Skin of body (tissue), 2 donors: ENCODE measurements around the gene ODAD2. TPM values are rescaled to one million over a fixed set of nuclear protein-coding genes. Genes with fewer than 3 reads are reported as not detected.
"Not testable (repeated sequence)": the region's sequence is repeated elsewhere in the genome, so short reads cannot be mapped to it uniquely, and the experiment has no call there.

Source experiments
- DNase-seq: peaks from one replicate; lab custom pipeline; 2025; lab: John Stamatoyannopoulos, UW
- total RNA-seq: library from RNA; depleted of rRNA; stranded (reverse); fragments of >200 nt; gene quantifications from one replicate; pipeline ENCODE4 v1.2.3, GENCODE V29; 2014

The ODAD2 gene
- total RNA-seq, 1 donor from 2014 or later = 0.69 TPM

DNA sequence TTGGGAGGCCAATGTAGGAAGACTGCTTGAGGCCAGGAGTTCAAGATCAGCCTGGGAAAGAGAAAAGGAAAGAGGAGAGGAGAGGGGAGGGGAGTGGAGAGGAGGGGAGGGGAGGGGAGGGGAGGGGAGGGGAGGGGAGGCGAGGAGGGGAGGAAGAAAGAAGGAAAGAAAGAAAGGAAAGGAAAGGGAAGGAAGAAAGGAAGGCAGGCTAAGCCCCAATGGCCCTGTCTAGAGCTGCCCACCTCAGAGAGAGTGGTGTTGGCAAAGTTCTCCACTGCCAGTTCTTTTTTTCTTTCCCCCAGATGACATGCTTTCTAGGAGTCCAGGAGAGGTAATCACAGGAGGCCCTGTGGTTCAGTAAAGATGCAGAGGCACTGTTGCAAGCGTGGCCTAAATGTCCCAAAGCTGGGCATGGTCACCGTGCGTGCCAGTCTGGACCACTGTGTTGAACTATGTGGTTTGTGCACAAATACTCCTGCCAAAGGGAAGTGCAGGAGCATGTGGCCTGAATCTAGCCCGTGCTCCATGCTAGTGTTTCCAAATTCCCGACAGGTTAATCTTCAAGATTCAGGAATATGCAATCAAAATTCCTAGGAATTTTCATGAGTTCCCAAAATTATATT, 39.7 kb downstream of the ODAD2 start:
- DNase-seq = no peak

DNA sequence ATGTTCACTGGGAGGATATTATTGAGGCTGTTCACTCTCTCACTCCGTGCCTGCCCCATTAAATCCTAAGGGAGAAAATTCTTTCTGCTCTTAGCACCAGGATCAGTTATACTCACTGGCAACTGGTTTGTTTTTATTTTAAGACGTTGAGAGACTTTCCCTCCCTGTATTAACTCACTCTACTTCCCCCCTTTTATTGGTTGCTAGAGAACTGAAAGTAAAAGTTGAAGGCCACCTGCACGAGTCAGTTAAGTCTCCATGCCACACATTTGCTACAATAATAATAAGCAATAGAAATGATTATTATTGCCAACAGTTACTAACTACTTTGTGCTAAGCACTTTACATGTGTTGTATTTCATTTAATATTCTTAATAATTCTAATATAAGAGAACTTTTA, 40.5 kb downstream of the ODAD2 start:
- DNase-seq = not testable (repeated sequence)

DNA sequence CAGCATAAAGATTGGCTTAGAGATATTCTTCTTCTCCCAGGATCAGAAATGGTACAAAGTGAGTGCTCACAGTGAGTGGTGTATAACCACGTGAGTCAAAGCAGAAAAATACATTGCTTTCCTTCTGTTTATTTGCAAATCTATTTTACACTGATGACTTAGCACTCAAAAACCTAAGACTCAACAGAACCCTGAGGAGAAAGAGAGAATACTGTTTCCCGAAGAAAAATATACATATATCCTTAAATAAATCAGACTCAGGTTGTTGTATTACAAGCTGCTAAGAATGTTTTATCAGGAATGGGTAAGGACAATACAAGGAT, 48.7 kb downstream of the ODAD2 start:
- DNase-seq = no peak

DNA sequence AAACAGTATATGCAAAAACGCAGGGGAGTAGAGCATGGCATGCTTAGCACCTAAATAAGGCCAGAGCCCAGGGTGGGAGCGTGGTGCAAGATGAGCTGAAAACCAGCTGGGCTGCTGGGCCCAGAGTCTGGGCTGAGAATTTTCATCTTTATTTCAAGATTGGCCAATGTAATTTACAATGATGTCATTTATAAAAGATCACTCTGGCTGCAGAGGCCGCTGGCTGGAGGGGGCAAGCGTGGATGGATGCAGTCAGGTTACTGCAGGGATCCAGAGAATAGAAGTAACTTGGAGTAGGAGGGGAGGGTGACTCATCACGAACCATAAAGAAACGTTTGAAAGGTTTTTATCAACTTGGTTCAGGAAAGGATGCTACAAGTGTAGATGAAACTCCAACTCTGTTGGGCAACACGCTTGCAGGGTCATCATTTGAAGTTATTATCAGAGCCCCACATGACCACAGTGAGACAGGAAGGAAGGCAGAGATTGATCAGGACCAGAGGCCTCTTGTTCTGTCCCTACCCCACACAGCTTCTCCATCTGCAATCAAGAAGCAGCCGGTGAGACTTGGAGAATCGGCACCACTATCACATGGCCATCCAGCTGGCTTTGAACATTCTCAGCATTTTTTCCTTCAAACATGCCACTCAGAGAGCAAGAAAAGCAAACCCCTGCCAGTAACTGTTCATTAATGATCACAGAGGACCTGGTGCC, 49.2 kb downstream of the ODAD2 start:
- DNase-seq = no peak

DNA sequence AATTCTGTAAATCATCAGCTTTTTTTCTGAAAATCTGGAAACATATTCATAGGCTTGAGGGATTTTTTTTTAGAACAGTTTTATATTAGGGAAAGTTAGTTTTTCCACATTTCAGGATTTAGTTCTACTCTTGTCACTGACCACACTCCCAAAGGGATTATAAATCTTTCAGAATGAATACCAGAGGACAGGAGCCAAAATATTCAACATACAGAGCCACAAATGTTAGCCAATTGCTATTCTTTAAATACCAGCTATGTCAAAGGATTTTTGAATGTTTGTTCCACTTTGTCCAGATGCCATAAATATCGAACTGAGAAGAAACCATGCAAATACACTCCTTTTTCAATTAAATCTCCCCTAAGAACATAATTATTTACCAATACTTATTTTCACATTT, 50.7 kb downstream of the ODAD2 start:
- peak; percentile 61 for DNase-seq

DNA sequence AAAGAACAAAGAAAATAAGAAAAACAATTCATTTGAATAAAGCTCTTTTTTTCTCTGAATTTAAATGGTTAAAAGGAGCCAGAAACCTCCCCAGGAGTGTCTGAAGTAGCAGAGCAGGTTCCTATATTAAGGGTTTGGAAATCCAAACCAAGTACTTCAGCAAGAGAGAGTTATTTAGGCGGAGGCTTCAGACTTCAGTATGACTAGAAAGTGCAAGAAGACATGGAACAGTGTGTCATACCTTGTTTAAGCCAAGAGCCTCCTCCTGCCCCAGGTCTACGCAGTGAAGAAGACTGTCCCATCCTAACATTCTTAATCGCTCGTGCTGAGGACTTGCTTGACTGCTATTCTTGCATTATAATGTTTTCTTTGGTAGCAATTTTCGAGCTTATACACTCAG, 51.3 kb downstream of the ODAD2 start:
- no peak for DNase-seq

DNA sequence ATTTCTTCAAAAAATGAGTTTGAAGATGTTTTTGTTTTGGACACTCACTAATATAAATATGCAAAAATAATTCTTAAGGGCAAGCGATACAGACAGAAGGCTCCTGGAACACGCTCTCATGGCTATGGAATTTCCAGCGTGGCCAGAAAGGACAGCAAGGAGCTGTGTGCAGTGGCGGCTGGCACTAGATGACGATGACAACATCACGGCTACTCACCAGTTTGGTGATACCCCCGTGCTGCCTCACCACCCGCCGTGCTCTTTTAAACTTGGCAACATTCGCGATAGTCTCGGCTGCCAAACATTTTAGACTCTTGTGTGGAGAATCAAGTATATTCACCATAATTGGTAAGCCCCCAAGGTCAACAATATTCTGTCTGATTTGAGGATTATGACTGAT, 54.9 kb downstream of the ODAD2 start:
- DNase-seq = no peak

DNA sequence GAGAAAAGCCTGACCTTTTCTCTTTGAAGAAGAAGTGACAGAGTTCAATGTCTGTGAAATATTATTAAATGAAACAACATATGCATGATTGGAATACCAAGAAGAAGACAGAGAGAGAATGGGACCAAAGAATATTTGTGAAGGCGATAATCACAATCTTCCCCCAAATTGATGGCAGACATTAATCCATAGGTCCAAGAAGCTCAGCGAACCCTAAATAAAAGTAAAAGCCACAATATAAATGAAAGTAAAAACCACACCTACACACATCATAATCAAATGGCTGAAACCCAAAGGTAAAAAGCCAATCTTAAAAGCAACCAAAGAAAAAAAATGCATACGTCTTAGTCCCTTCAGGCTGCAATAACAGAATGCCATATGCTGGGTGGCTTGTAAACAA, 84.0 kb downstream of the ODAD2 start:
- no peak for DNase-seq

DNA sequence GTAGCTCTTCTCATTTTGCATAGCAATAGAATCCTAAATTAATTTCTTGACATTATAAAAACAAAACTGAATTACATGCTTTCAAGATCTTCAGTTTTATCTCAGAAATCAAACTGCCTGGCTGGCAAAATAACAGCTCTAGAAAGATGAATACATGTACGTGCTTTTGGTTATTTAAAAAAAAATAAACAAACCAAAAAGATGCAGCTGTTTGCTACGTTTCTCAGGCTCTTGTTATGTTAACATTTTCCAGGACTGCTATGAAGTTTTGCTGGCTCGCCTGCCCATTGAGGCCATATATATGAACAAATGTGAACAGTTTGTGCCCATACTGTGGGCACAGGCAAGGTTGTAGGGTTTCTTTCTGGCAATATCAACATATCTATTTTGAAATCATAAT, 86.6 kb downstream of the ODAD2 start:
- DNase-seq = no peak

DNA sequence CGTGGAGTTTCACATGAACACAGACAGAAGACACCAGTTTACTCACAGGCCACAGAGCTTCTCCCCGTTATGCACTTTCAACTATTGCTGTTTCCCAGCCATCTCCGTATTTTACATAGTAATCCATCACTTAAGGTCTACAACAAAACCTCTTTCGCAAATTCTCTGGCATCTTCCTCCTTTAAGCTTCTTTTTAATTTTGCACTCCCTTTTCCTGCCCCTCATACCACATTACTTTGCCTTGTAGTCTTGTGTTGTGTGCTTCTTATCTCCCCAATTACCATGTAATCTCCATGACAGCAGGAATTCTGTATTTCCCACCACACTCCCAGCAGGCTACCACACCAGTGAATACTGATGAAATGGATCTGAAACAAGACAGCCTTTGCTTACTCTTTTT, 87.3 kb downstream of the ODAD2 start:
- DNase-seq = no peak

DNA sequence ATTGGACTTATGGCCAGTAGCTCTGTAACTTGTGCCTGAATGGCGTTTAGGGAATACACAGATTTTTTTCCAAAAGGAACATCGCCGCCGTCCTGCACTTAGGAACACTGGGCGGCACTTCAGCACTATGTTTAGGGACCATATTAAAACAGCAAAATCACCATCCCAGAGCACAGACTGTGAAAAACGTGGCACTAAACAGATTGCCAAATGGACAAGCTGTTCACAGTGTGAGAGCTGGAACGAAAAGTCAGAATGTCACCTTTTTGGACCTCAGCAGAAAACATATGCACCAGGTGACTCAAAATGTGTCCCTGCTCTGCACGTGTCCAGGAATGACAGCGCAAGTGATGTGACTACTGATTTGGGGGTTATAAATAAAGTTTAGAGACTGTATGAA, 87.9 kb downstream of the ODAD2 start:
- no peak for DNase-seq

DNA sequence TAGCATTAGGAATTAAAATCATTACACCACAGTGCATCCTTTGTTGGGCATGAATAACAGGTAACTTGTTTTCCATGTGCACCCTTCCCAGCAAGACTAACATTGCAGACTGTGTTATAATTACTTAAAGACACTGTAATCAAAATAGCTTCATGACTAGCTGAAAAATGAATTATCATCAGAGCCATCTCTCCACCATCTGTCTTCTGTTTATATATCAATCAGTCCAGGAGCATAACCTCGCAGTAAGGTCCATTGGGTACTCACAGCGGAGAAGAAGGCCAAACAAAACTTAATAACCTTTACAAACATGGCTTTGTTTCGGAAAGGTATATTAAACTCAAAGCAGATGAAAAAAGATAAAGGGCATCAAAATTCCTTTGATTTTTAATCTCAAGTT, 90.6 kb downstream of the ODAD2 start:
- DNase-seq = no peak

DNA sequence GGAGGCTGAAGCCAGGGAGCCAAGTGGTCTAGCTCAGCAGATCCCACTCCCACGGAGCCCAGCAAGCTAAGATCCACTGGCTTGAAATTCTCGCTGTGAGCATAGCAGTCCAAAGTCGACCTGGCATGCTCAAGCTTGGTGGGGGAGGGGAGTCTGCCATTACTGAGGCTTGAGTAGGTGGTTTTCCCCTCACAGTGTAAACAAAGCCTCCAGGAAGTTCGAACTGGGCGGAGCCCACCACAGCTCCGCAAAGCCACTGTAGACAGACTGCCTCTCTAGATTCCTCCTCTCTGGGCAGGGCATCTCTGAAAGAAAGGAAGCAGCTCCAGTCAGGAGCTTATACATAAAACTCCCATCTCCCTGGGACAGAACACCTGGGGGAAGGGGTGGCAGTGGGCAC, 99.4 kb downstream of the ODAD2 start:
- not testable (repeated sequence) for DNase-seq

DNA sequence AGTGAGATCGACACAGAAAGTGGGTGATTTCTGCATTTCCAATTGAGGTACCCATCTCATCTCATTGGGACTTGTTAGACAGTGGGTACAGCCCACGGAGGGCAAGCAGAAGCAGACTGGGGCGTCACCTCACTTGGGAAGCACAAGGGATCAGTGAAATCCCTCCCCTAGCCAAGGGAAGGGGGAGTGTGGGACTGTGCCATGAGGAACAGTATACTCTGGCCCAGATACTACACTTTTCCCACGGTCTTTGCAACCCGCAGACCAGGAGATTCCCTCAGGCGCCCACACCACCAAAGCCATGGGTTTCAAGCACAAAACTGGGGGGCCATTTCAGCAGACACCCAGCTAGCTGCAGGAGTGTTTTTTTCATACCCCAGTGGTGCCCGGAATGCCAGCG, 99.8 kb downstream of the ODAD2 start:
- no peak for DNase-seq

DNA sequence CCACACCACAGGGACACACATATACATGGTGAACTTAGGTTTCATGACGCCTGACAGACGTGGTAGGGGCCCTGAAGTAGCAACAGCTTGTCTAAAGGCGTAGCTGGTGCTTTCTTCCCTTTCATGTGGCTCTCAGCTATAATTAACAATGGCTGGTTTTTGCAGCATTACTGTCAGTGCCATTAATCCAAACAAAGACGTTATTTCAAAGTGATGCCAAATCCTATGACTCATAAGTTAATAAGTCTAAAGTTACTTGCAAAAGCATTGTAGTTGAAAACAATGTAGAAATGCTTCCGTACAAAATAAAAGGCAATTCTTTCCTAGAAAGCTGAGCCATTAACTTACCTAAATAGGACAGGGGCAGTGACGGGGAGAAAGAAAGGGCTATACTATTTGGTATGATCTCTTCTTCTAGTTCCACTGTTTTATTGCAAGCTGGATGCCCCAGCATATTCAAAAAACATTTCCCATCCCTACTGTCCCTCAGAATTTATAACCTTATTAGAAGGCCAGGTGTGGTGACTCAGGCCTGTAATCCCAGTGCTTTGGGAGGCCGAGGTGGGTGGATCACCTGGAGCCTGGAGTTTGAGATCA, 105.4 kb downstream of the ODAD2 start:
- peak; percentile 53 for DNase-seq

DNA sequence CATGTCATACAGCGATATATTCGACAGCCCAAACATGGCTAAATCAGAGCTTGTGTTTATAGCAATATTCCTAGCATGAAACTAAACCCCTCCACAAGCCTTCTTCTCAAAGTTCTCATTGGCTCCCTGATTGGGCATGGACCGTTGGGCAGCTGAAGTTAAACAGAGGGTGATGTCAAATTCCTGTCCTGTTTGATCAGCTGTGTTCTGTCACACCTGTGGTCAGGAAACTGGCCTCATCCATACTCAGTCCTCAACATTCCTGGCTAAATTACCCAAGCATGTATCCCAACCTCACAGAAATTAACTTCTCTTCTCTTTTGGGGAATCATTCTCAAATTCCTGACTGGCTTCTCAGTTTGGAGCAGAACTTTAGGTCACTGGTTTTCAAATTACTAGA, 107.9 kb downstream of the ODAD2 start:
- no peak for DNase-seq

DNA sequence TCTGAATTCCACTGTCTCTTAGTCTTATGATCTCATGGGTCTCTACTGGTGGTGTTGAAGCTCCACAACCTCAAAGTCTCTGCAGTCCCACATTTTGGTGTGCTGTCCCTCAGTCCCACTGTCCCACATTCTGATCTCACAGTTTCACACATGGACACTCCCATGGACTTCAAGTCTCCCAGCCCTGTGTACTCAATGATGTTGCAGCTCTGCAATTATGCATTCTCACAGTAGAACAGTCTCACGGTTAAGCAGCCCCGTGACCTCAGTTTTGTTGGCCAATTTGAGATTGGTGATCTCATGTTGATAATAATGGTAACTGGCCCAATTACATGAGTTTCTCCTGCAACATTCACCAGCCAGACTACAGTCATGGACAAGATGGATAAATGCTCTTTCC, 109.4 kb downstream of the ODAD2 start:
- DNase-seq = no peak

DNA sequence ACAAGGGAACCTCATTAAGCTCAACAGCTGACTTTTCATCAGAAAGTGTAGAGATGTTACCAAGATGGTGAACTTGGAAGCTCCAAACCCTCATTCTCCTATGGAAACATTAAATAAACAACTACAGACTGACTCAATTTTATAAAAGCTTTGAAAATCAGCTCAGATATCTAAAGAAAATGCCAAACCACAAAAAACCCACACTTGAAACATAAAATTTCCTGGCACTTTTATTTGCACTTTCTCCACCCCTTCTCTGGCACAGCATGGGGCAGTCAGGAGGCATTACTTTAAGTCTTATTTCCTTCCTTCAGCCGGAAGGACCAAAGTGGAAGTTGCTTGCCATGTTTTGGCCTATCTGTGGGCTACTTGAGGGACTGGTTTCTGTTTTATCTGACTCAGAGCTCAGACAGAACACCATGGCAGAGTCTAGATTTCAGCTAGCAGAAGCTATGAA, 114.7 kb downstream of the ODAD2 start:
- DNase-seq = no peak

DNA sequence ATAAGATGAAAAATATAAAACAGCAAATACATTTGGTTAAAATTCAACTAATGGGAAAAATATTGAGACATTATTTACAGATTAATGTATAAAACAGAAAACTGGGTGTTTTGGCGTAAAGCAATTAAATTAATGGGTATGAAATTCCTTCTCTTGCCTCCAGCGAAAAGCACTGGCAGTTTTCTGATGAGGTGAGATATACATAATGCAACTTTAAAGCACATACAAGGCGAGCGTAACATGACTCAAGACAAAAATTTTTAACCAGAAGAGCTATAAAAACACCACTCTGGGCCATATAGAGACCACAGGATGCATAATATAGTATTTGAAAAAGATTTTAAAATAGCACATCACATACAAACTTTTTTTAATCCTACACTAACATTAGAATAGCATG, 120.6 kb downstream of the ODAD2 start:
- no peak for DNase-seq

DNA sequence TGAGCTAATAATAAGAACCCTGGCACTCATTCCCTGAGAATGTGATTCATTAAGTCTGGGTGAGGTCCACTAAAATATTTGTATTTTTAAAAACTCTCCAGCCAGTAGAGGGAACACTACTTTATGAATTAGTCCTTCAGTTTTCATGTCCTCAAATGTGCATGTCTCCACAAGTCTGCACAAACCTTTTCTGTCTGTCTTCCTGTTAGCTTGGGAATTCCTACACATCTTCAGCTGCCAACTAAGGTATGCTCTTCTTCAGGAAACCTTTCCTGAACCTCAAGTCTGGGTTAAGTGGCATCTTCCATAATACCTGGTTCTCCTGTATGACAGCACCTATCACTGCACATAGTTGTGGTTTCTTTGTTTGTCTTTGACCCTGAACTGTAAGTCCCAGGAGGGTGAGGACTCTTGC, 133.7 kb downstream of the ODAD2 start:
- DNase-seq = no peak

DNA sequence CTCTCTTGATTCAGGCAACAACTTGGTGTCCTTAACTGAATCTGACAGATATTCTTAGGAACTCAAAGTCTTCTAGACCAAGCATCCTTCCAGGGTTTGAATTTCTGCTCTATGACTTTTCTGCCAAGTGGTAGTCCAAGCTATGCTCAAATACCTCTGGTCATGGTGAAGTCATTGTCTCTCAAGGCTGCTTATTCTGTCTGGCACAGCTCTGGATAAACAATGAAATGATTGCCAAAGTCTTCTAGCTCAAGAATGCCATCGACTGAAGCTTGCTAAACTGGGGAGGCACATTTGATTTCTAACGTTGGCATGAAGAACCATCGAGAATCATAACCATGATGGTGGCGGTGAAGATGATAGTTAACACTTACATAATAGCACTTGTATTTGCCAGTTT, 137.1 kb downstream of the ODAD2 start:
- DNase-seq = no peak

DNA sequence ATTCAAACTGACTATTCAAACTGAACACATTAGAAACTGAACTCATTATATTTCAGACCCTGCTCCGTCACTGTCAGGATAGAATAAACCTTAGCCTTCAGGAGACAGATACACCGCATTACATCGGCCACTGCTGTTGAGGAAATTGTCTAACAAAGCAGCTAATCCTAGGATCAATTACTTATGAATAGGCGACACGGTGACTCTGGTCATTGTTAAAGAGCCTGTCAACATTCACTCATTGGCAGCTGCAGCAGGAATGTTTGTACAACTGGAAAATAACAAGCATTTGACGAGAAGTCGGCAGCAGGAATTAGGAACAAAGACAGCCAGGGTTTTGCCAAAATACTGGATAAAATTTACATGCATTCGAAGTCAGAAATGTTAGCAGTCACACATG, 141.3 kb downstream of the ODAD2 start:
- no peak for DNase-seq

DNA sequence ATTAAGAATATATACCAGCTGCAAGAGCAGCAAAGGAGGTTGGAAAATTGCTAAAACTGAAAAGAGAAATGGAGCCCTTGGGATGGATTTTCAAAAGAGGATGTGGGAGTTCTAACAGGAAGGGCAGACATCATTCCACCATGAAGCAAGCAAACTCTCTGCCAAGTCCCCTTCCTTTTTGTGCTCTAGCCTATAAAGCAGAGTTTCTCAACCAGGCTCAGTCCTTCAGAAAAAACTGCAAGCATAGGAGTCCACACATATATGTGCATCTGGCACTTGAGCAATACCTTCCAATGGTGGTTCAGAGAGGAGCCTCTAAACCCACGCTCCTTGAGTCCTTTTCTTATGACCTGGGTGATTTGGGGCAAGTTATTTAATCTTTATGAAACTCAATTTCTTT, 154.7 kb downstream of the ODAD2 start:
- no peak for DNase-seq
